ENCODE results near the gene CAMKMT.

The CAMKMT gene

DNA sequence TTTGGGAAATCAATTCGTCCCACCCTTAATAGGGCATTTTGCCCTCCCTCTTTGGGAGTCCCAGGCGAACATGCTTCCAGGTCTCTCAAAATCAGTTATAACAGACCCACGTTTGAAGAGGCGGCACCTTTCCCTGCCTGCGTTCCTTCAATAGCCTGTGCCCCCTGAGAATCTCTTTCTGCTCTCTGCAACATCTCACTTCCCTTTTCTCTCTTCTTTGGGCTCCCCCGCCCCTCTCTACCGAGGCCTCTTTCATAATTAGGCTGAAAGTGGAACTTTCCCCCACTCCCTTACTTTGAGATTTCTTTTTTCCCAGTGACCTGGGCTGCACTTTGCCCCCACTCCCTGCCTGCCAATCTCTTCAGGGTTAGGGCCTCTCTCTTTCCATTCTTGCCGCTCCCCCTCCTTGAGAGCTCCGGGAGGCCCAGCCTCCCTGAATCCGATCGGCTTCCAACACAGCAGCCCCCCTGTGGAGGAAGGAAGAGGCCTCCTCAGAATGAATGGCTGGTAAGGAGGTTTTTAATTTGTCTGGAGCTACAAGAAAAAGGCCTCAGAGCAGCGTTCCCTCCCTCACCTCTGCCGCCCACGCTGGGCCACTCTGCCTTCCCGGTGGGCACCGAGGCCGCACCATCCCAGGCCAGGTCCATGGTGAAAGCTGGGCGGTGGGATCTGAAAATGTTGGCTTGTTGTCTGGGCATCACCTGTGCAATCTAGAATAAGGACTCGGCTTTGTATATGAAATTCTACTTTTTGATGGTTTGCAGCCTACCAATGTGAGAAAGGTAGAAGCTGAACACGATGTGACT, 417.1 kb downstream of the CAMKMT start:
- no peak for DNase-seq

DNA sequence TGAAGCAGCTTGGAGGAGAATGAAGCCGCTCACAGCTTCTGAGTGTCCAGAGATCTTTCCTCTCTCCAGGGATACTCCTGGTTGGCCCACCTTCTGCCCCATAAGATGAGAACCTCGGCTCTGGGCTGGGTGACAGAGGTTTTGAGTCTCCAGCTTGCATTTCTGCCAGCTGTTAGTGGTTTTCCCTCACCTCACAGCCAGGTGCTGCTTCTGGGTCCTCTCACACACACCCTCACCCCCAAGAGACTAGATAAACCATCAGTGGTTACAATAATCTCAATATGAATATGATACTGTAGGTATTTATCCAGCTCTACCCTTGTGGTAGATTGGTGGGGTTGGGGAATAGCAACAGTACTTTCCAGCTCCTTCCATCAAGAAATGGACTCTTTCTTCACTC, 418.0 kb downstream of the CAMKMT start:
- no peak for DNase-seq

DNA sequence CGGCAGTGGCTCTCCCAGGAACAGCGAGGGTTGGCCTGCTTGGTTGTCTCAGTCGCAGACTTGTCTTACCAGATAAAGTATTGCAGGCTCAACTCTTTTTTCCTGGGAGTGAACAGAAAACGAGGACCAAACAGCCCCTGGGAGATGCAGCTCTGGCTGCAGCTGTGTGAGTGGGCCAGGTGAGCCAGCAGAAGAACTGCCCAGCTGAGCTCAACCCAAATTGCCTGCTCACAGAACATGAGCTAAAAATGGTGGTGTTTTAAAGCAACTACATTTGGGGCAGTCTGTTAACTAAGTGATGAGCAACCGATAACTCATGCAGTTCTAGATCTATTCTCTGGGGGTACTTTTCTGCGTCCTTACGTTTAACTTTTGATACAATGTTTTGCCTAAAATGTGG, 418.7 kb downstream of the CAMKMT start:
- DNase-seq = no peak

- no peak for DNase-seq
Measured at GRCh38 chr2:44785433-44785832, 423.7 kb downstream of the CAMKMT start.

DNA sequence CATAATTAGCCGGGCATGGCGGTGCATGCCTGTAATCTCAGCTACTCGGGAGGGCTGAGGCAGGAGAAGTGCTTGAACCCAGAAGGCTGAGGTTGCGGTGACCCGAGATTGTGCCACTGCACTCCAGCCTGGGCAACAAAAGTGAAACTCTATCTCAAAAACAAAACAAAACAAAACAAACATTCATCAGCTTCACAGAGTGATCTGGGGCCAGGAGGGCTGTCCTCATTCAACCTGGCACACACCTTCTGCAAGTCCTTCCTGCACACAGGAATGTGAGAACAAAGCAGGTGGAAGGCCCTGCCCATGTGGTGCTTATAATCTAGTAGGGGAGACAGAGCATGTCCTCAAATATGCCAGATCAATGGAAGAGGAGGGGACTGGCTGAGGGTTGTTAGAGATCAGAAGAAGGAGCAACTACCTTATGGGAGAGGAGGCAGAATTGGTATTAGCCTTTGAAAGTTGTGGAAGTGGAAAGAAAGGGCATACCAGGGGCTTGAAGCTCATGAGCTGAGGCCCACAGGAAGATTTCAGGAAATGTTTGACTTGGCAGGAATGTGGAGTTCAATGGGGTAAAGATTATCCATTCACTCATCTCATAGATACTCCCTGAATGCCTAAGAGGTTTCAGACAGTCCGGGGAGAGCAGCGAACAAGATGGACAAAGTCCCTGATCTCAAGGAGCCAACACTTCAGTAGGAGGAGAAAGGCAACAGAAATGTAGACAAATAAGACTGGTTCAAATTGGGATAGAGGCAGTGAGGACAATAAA, 424.5 kb downstream of the CAMKMT start:
- no peak for DNase-seq

DNA sequence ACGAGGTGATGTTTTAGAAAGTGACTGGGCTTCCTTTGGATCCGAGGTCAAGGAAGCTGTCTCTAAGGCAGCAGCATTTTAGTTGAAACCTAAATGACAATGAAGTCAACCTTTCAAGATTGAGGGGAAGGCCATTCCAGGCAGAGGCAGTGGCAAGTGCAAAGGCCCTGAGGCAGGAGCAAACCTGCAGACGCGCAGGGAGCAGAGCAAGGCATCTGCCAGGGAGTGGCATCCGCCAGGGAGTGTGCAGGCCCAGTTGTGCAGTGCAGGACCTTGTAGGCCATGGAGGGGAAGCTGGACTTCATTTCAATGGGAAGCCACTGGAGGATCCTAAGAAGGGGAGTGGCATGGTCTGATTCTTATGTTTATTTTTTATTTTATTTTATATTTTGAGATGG, 425.1 kb downstream of the CAMKMT start:
- no peak for DNase-seq

- DNase-seq = no peak
Measured at GRCh38 chr2:44787663-44788062, 425.9 kb downstream of the CAMKMT start.

- DNase-seq = no peak
Measured at GRCh38 chr2:44789446-44789845, 427.7 kb downstream of the CAMKMT start.

DNA sequence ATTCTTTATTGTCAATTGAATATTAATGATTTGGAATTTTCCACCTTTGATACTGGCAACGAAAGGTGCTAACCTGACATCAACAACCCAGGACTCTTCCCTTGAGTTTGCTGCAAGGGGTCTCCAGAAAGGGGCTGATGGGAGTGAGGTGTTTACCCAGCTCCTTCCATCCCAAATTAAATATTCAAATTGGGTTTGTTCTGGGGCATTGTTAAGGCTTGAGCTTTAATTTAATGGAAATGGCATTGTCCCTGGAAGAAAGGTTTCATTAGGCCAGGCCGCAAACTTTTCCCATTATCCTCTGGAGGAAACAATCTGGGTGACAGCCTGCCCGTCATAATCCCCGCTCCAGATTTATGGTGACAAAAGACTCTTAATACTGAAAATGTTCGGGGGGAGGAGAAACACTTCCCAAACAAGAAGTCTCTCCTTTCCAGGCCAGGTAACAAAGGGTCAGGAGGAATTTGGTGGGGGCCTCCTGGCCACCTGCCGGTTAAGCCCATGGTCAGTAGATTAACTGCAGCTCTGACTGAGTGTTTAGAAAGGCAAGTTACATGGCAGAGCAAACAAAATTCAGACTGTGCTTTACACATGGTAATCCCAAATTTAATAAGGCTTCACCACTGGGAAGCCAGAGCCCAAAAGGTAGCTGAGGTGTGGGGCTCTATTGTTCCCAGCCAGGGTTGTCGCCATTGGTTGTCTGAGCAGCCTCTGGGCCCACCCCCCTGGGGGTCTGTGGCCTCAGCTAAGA, 428.4 kb downstream of the CAMKMT start:
- no peak for DNase-seq

- no peak for DNase-seq
Measured at GRCh38 chr2:44793322-44793870, 431.6 kb downstream of the CAMKMT start.

- DNase-seq = no peak
Measured at GRCh38 chr2:44796771-44797170, 435.0 kb downstream of the CAMKMT start.

DNA sequence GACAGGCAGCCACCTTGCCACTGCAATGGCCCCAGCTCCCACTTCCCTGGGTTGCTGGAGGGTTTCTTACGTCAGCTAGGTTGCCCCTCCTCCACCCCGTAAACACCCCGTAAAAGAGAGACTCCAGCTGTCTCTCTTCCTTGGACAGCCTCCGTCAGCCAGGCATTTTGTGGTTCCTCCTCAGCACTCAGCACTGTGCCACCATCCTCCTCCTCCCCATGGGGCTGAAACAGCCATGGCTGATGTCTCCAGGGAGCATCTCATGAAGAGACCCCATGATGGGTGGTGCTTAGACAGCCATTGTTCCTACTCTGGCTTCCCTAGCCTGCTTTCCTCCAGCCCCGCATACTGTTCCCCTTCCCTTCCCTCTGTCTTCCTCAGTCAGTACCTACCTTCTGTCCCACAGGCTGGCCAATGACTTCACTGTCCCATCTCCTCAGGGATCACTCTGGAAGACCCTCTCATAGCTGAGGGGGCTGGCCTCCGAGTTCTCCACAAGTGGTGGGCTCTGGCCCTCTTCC, 436.5 kb downstream of the CAMKMT start:
- DNase-seq = no peak

- no peak for DNase-seq
Measured at GRCh38 chr2:44799105-44799504, 437.4 kb downstream of the CAMKMT start.

DNA sequence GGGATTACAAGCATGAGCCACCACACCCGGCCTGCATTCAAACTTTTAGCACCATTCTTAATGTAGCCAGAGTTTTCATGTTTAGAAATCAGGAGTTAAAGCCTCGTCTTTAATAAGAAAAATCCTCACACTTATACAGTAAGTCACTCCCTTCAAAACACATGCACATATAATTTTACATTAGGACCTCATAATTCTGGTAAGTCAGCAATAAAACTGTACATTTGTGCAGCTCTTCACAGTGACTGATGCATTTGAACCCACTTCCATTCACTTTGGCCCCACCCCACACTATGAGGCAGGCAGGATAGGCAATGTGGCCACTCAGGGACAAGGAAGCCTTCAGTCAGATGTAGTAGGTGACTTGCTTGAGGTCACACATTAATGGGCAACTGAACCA, 438.0 kb downstream of the CAMKMT start:
- no peak for DNase-seq

DNA sequence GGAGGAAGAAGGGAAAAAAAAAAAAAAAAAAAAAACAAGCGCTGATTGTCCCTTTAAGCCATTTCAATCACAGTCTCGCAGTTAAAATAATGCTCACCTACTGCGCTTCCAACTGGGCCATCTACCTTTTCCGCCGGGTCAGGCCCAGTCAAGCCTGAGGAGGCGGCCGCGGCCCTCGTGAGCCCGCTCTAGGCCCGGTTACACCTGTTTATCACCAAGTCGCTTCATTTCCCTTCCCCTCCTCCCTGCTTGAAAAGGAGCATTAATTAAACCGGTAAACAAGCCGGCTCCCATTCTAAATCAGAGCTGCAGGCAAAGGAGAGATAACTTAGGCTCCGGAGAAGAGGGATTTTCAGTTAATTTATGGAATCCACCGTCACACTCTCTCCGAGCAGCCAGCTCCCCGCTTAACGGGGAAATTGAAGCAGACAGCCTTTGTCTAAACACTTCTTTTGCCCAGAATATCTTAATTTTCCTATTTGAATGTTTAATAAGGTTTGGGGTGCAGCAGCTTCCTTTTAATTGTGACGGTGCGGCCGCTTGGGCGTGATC, 439.6 kb downstream of the CAMKMT start:
- no peak for DNase-seq

DNA sequence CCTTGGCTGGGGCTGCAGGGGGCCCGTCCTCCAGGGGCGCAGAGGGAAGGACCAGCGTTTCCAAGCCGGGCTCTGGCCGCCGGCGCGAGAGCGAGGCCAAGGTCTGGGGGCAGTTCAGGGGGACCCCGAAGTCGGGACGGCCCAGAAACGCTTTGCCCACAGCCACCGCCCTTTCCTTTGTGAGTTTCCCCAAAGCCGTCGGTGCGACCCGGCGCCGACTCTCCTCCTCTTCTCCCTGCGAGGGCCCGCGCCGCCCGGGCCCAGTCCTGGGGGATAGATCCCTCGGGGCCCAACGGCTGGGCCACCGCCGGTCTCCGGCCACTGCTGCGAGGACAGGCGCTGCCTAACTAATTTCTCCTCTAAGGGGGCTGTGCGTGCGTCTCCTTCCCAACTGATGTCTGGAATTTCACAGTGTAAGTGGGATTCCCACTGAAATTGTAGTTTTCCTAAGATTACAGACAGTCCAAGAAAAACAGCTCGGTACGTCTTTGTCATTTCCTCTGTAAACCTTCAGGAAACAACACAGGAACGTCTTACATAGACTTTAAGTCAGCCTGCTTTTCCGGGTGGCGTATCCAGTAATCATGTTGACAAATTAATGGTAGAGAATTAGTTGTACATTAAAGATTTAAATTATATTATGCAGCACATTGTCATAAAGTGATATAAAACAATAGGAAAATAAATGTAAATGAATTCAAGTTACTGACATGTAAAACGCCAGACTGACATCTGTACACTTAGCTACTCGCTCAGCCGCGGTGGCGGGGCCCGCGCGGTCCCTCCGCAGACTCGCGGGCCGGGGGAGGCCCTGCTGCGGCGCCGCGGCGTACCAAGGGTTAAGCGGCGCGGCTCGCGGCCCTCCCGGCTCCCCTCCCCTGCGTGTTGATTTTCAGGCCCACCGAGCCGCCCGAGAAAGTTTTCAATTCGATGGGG, 440.4 kb downstream of the CAMKMT start:
- DNase-seq = no peak

- DNase-seq = no peak
Measured at GRCh38 chr2:44802777-44803424, 441.2 kb downstream of the CAMKMT start.

DNA sequence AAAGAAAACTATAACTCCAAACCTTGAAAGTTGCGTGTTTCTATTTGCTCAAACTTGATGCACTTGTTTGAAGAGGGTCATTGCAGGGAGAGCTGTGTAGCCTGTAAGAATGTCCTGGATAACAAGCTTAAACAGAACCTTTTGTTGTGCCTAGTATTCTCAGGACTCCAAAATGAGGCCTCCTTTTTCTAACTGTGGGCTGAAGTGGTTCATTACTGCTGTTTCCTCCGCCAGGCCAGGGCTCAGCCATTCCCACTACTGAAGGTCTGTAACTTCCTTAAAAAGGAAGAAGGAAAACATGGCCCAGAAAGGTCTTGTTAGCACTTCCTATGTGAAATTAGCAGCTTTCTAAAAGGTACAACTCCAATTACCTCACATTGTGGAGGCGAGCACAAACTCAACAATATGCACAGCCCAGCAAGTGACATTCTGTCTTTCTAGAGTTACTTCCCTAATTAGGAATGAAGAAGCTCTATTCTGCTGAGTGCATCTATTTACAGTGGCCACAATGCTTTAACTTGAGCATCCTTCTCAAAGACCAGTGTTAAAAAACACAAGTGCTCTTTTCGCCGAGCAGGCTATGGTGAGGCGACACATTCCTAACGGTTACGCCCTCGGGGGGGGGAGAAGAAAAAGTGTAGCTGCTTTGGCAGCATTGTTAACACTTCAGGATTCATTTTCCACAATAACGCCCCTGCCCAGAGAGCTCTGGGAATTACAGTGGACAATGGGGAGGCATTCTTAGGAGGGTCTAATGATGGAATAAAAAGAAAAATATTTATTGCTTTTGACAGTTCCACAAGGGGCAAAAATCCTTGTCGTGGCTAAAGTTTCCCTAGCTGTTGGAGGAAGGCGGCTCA, 442.9 kb downstream of the CAMKMT start:
- DNase-seq = no peak

GRCh38 chr2:44805401-44806235, 443.9 kb downstream of the CAMKMT start:
- no peak for DNase-seq

Data from SHP77 treated with DMSO at 0.1 percent for 48 hours (cell line).